Prostate gland (tissue), 2 donors: Measurements from ENCODE around the gene RAP2B. TPM values are rescaled to one million over a fixed set of nuclear protein-coding genes. Genes with fewer than 3 reads are reported as not detected.

ENCODE experiments used
- DNase-seq: peaks from one replicate; pipeline ENCODE4 v3.0.0-alpha.2; 2019; ENCODE audit warnings: low spot score
- H3K27ac ChIP-seq, 2 donors: fragments of 200-600 bp; sonication (generic); 2 replicates each; pipeline ENCODE4 v1.5.1; 2017 to 2019
- H3K27me3 ChIP-seq: fragments of 200-600 bp; sonication (generic); replicated peaks from 2 replicates; pipeline ENCODE4 v1.5.1; 2019; ENCODE audit not compliant: insufficient read depth
- H3K36me3 ChIP-seq, 2 donors: fragments of 200-600 bp; sonication (generic); 1 replicate in 1 of 2; 2 replicates in 1 of 2; pipeline versions ENCODE4 v1.5.1 to v1.8.1; 2017 to 2019
- H3K4me1 ChIP-seq: fragments of 200-600 bp; sonication (generic); replicated peaks from 2 replicates; pipeline ENCODE4 v1.5.1; 2019
- H3K4me3 ChIP-seq, 2 donors: fragments of 200-600 bp; sonication (generic); 2 replicates each; pipeline ENCODE4 v1.5.1; 2017 to 2019
- H3K9me3 ChIP-seq: fragments of 200-600 bp; sonication (generic); 2 replicates; pipeline ENCODE4 v1.5.1; 2017
- CTCF ChIP-seq, 4 experiments: fragments of 200-600 bp in 2 of 4; fragments of 450-650 bp in 2 of 4; sonication (generic) in 2 of 4; IDR thresholded peaks; 1 replicate in 3 of 4; 2 replicates in 1 of 4; pipeline ENCODE4 v1.5.1; 2016 to 2019; ENCODE audit warnings: antibody characterized with exemption in 4 of 4, mild to moderate bottlenecking in 2 of 4, moderate library complexity in 2 of 4
- POLR2A ChIP-seq: fragments of 450-650 bp; IDR thresholded peaks from one replicate; pipeline ENCODE4 v1.6.1; 2016; ENCODE audit warnings: antibody characterized with exemption, mild to moderate bottlenecking
- POLR2AphosphoS5 ChIP-seq: sonication (generic); formaldehyde crosslinking; IDR thresholded peaks from one replicate; pipeline ENCODE4 v1.6.1; 2017; ENCODE audit warnings: antibody characterized with exemption
- WGBS: methylation state at CpG from one replicate; pipeline ENCODE4 v1.1.5; 2018; 5-methylcytosine and 5-hydroxymethylcytosine counted together
- intact Hi-C: fragments of 100-400 bp; cut with DNase I; formaldehyde crosslinking; loops from one replicate; pipeline ENCODE4 v1.14.2; 2022
- total RNA-seq, 2 donors: library from RNA; depleted of rRNA; stranded (reverse); fragments of >200 nt; gene quantifications; one replicate each; pipeline ENCODE4 v1.1.0, GENCODE V29; 2016

Gene RAP2B
- total RNA-seq, 2 donors from 2014 or later, result 8.3 to 13.8 TPM

GRCh38 chr3:153166796-153167195, 4.8 kb downstream of the RAP2B start:
- intact Hi-C loops, result loop anchor here (10.0 kb wide), 2 partner anchors 112 to 428 kb away; no protein-coding TSS in a partner anchor
- Histone ChIP-seq H3K36me3 (no peaks in the 10 kb centered on the region), H3K4me1 (no peaks in the 10 kb centered on the region), H3K27me3 (no peaks in the 10 kb centered on the region), H3K4me3 (no peak overlapping the region), H3K9me3 (no peaks in the 10 kb centered on the region), H3K27ac (no peak overlapping the region)
- TF ChIP-seq CTCF (IDR thresholded peaks at IDR 0.05) (no peak), POLR2AphosphoS5 (no peak), POLR2A (no peak)
- no peak for DNase-seq
- WGBS, result 72% methylated on average over 2 of the region's 2 CpGs

GRCh38 chr3:153169793-153170383, 7.9 kb downstream of the RAP2B start:
- 97% methylated on average over 2 of the region's 2 CpGs for WGBS
- no peaks in the 10 kb centered on the region for H3K4me1 ChIP-seq

GRCh38 chr3:153171256-153171655, 9.2 kb downstream of the RAP2B start:
- no peaks in the 10 kb centered on the region for H3K4me1 ChIP-seq
- no peaks in the 10 kb centered on the region for H3K9me3 ChIP-seq
- no peak for DNase-seq
- H3K27me3 ChIP-seq, result no peaks in the 10 kb centered on the region
- no peak overlapping the region for H3K4me3 ChIP-seq
- intact Hi-C loops, result no loop called here
- H3K27ac ChIP-seq, result no peak overlapping the region
- WGBS, result 40% methylated on average over 2 of the region's 2 CpGs
- TF ChIP-seq POLR2A (no peak), POLR2AphosphoS5 (no peak), CTCF (IDR thresholded peaks at IDR 0.05) (no peak)
- H3K36me3 ChIP-seq, result no peaks in the 10 kb centered on the region

More at GRCh38 chr3:153169793-153170383, 7.9 kb downstream of the RAP2B start:
- H3K36me3 ChIP-seq, result no peaks in the 10 kb centered on the region
- no peak overlapping the region for H3K27ac ChIP-seq
- intact Hi-C loops, result loop anchor here (10.0 kb wide), 2 partner anchors 115 to 425 kb away; no protein-coding TSS in a partner anchor
- no peaks in the 10 kb centered on the region for H3K27me3 ChIP-seq
- TF ChIP-seq POLR2A, result no peak
- no peak overlapping the region for H3K4me3 ChIP-seq
- H3K9me3 ChIP-seq, result no peaks in the 10 kb centered on the region
- no peak for DNase-seq

GRCh38 chr3:153171918-153172317, 9.9 kb downstream of the RAP2B start:
- no peaks in the 10 kb centered on the region for H3K4me1 ChIP-seq
- H3K9me3 ChIP-seq, result no peaks in the 10 kb centered on the region
- TF ChIP-seq CTCF (IDR thresholded peaks at IDR 0.05), result no peak
- no peak for TF ChIP-seq POLR2A
- no peak for TF ChIP-seq POLR2AphosphoS5
- intact Hi-C loops, result no loop called here
- no peak overlapping the region for H3K4me3 ChIP-seq
- no peaks in the 10 kb centered on the region for H3K27me3 ChIP-seq
- WGBS, result 91% methylated on average over 4 of the region's 4 CpGs
- H3K27ac ChIP-seq, result no peak overlapping the region
- no peaks in the 10 kb centered on the region for H3K36me3 ChIP-seq
- no peak for DNase-seq

- intact Hi-C loops, result no loop called here
- WGBS, result 94% methylated on average over 19 of the region's 19 CpGs
- no peak overlapping the region for H3K27ac ChIP-seq
- no peak for TF ChIP-seq CTCF (IDR thresholded peaks at IDR 0.05)
- no peaks in the 10 kb centered on the region for H3K36me3 ChIP-seq
- no peaks in the 10 kb centered on the region for H3K4me1 ChIP-seq
- no peaks in the 10 kb centered on the region for H3K27me3 ChIP-seq
- no peaks in the 10 kb centered on the region for H3K9me3 ChIP-seq
- no peak overlapping the region for H3K4me3 ChIP-seq
- DNase-seq, result no peak
These were observed 11.1 kb downstream of the RAP2B start for GRCh38 chr3:153172796-153173757.
